MM.1S (cell line): ENCODE measurements around the gene ZNF446.

Experiments used
- DNase-seq: peaks from one replicate; pipeline ENCODE4 v3.0.0-alpha.2; 2015
- H2AFZ ChIP-seq: fragments of 300-600 bp; sonication (generic); 2 replicates; pipeline ENCODE4 v1.6.0; 2016; ENCODE audit warnings: antibody characterized with exemption, low read length
- H3F3A ChIP-seq: fragments of 300-600 bp; sonication (generic); 2 replicates; pipeline ENCODE4 v1.6.1; 2016; ENCODE audit warnings: mild to moderate bottlenecking, antibody characterized with exemption, low read length, moderate library complexity, mixed read lengths; ENCODE audit not compliant: insufficient read depth
- H3K27ac ChIP-seq: fragments of 300-600 bp; sonication (generic); 2 replicates; pipeline ENCODE4 v1.5.1; 2016; ENCODE audit warnings: mild to moderate bottlenecking, low read length
- H3K27me3 ChIP-seq: fragments of 300-600 bp; sonication (generic); replicated peaks from 2 replicates; pipeline ENCODE4 v1.6.0; 2016; ENCODE audit warnings: low read length; ENCODE audit not compliant: insufficient read depth
- H3K36me3 ChIP-seq: fragments of 300-600 bp; sonication (generic); replicated peaks from 2 replicates; pipeline ENCODE4 v1.6.1; 2016; ENCODE audit warnings: mild to moderate bottlenecking, low read length, mixed read lengths; ENCODE audit not compliant: insufficient read depth
- H3K4me1 ChIP-seq: fragments of 300-600 bp; sonication (generic); 2 replicates; pipeline ENCODE4 v1.6.1; 2016; ENCODE audit warnings: low read length, mixed read lengths
- H3K4me2 ChIP-seq: fragments of 300-600 bp; sonication (generic); 2 replicates; pipeline ENCODE4 v1.6.0; 2016; ENCODE audit warnings: low read depth, low read length
- H3K4me3 ChIP-seq: fragments of 300-600 bp; sonication (generic); 2 replicates; pipeline ENCODE4 v1.5.1; 2016; ENCODE audit warnings: low read length, mixed read lengths
- H3K79me2 ChIP-seq: fragments of 300-600 bp; sonication (generic); 2 replicates; pipeline ENCODE4 v1.6.1; 2016; ENCODE audit warnings: mixed run types, low read length, mixed read lengths
- H3K9ac ChIP-seq: fragments of 300-600 bp; sonication (generic); 2 replicates; pipeline ENCODE4 v1.6.1; 2016; ENCODE audit warnings: low read length, mixed read lengths
- H3K9me2 ChIP-seq: fragments of 300-600 bp; sonication (generic); replicated peaks from 2 replicates; pipeline ENCODE4 v1.6.1; 2016; ENCODE audit warnings: mild to moderate bottlenecking, low read length, mixed read lengths; ENCODE audit not compliant: insufficient read depth
- H3K9me3 ChIP-seq: fragments of 300-600 bp; sonication (generic); replicated peaks from 2 replicates; pipeline ENCODE4 v1.6.1; 2016; ENCODE audit warnings: mild to moderate bottlenecking, low read length, mixed read lengths; ENCODE audit not compliant: insufficient read depth
- H4K20me1 ChIP-seq: fragments of 300-600 bp; sonication (generic); 2 replicates; pipeline ENCODE4 v1.6.1; 2016; ENCODE audit warnings: mild to moderate bottlenecking, low read length, moderate library complexity, mixed read lengths; ENCODE audit not compliant: insufficient read depth
- CTCF ChIP-seq: fragments of 300-600 bp; sonication (generic); IDR thresholded peaks from 2 replicates; pipeline ENCODE4 v1.5.1; 2016; ENCODE audit warnings: antibody characterized with exemption, low read length, mixed read lengths
- EZH2 ChIP-seq: fragments of 300-600 bp; sonication (generic); optimal IDR thresholded peaks from 2 replicates; pipeline ENCODE3; 2017; ENCODE audit warnings: low read depth, mild to moderate bottlenecking, antibody characterized with exemption, low read length, mixed read lengths
- EZH2phosphoT487 ChIP-seq: fragments of 300-600 bp; sonication (generic); IDR thresholded peaks from 2 replicates; pipeline ENCODE4 v1.6.1; 2018; ENCODE audit warnings: antibody characterized with exemption, low read length

Gene ZNF446

DNA sequence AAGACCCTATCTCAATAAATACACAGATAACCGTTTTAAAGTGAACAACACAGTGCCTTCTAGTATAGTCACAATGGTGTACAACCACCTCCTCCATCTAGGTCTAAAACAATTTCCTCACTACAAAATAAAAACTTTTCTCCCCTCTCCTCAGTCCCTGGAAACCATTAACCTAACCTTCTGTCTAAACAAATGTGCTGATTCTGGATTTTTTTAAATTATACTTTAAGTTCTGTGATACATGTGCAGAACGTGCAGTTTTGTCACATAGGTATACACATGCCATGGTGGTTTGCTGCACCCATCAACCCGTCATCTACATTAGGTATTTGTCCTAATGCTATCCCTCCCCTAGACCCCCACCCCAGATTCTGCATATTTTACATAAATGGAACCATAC, 53.3 kb downstream of the ZNF446 start:
- H4K20me1 ChIP-seq: no peaks in the 10 kb centered on the region
- no peak for TF ChIP-seq EZH2phosphoT487
- no peak for TF ChIP-seq CTCF
- TF ChIP-seq EZH2: no peak
- no peaks in the 10 kb centered on the region for H3K9me2 ChIP-seq
- no peaks in the 10 kb centered on the region for H3F3A ChIP-seq
- H3K79me2 ChIP-seq: no peaks in the 10 kb centered on the region
- no peak for DNase-seq
- peaks cover 59% of the 10 kb centered on the region for H3K27me3 ChIP-seq
- H3K4me3 ChIP-seq: no peak overlapping the region
- H3K9me3 ChIP-seq: no peaks in the 10 kb centered on the region
- H3K36me3 ChIP-seq: no peaks in the 10 kb centered on the region
- H3K27ac ChIP-seq: no peak overlapping the region
- no peaks in the 10 kb centered on the region for H3K4me1 ChIP-seq
- H2AFZ ChIP-seq: no peak overlapping the region
- no peak overlapping the region for H3K4me2 ChIP-seq
- H3K9ac ChIP-seq: no peak overlapping the region
